ENCODE results near the gene ZEB1.
"Not testable (repeated sequence)": the region's sequence is repeated elsewhere in the genome, so short reads cannot be mapped to it uniquely, and the experiment has no call there.

ZEB1 gene

DNA sequence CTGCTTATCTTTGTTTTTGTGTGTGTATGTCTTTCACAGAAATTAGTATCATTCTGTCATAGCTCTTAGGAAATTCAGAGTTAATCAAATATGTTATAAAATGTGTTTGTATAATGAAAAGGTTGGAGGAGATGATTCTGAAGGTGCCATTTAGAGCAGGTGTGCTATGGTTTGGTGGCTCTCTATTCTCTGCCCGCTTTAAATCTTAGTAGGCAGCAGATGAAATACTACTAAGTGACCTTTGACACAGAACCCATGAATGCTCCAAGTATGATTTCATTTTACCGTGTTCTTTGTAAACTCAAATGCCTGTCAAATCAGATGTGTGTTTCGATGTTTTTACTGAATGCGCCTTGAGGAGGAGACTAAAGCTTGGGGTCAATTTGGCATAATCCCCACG is 24.5 kb downstream of the ZEB1 start:
- 93% methylated on average over 5 of the region's 5 CpGs for WGBS, 2 experiments
- Histone ChIP-seq H3K4me1 (ENCODE audit: control insufficient read depth, insufficient read depth, low read length) (no peaks in the 10 kb centered on the region), H3K27ac (ENCODE audit: insufficient read depth, low read depth, low read length, poor library complexity, severe bottlenecking) (no peak overlapping the region), H3K9me3 (ENCODE audit: control insufficient read depth, low read length) (no peaks in the 10 kb centered on the region), H3K36me3 (ENCODE audit: control insufficient read depth, insufficient read depth, low read length) (no peaks in the 10 kb centered on the region), H3K4me3 (ENCODE audit: insufficient read depth, low read depth, low read length) (no peak overlapping the region), H3K27me3 (ENCODE audit: control insufficient read depth, insufficient read depth, low read length, poor library complexity, severe bottlenecking) (no peaks in the 10 kb centered on the region)

DNA sequence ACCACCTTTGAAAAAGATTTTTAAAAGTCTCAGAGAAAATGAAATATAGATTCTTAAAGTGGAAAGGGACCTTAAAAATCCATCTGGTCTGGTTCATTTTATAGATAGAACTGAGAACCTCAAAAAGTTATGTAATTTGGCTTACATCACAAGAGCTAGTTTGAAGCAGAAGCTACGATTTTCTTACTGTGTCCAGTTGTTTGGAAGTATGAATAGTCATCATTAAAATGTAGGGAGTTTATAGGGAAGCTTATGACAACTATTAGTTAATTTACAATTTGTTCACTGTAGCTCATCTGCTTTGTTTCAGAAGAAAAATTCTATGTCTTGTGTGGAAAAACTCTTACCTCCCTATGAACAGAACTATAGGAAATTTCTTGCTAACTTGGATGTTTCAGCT is 26.9 kb downstream of the ZEB1 start:
- no peak overlapping the region for H3K27ac ChIP-seq (ENCODE audit: insufficient read depth, low read depth, low read length, poor library complexity, severe bottlenecking)
- H3K4me3 ChIP-seq (ENCODE audit: insufficient read depth, low read depth, low read length) = no peak overlapping the region
- no peaks in the 10 kb centered on the region for H3K27me3 ChIP-seq (ENCODE audit: control insufficient read depth, insufficient read depth, low read length, poor library complexity, severe bottlenecking)
- no peaks in the 10 kb centered on the region for H3K9me3 ChIP-seq (ENCODE audit: control insufficient read depth, low read length)
- WGBS, 2 experiments = 75 to 92% methylated on average over 1 of the region's 1 CpG
- H3K4me1 ChIP-seq (ENCODE audit: control insufficient read depth, insufficient read depth, low read length) = no peaks in the 10 kb centered on the region
- H3K36me3 ChIP-seq (ENCODE audit: control insufficient read depth, insufficient read depth, low read length) = no peaks in the 10 kb centered on the region

GRCh38 chr10:31346953-31347352 is 27.9 kb downstream of the ZEB1 start:
- Histone ChIP-seq H3K4me1 (ENCODE audit: control insufficient read depth, insufficient read depth, low read length) (no peaks in the 10 kb centered on the region), H3K27me3 (ENCODE audit: control insufficient read depth, insufficient read depth, low read length, poor library complexity, severe bottlenecking) (no peaks in the 10 kb centered on the region), H3K36me3 (ENCODE audit: control insufficient read depth, insufficient read depth, low read length) (no peaks in the 10 kb centered on the region), H3K27ac (ENCODE audit: insufficient read depth, low read depth, low read length, poor library complexity, severe bottlenecking) (no peak overlapping the region), H3K9me3 (ENCODE audit: control insufficient read depth, low read length) (no peaks in the 10 kb centered on the region), H3K4me3 (ENCODE audit: insufficient read depth, low read depth, low read length) (no peak overlapping the region)
- 100% methylated on average over 1 of the region's 1 CpG; no CpG with 5 or more reads in 1 of the 2 experiments for WGBS, 2 experiments

- Histone ChIP-seq H3K36me3 (ENCODE audit: control insufficient read depth, insufficient read depth, low read length) (no peaks in the 10 kb centered on the region), H3K27me3 (ENCODE audit: control insufficient read depth, insufficient read depth, low read length, poor library complexity, severe bottlenecking) (no peaks in the 10 kb centered on the region), H3K4me3 (ENCODE audit: insufficient read depth, low read depth, low read length) (no peak overlapping the region), H3K9me3 (ENCODE audit: control insufficient read depth, low read length) (no peaks in the 10 kb centered on the region), H3K4me1 (ENCODE audit: control insufficient read depth, insufficient read depth, low read length) (no peaks in the 10 kb centered on the region), H3K27ac (ENCODE audit: insufficient read depth, low read depth, low read length, poor library complexity, severe bottlenecking) (no peak overlapping the region)
Observed at GRCh38 chr10:31347705-31348104, 28.7 kb downstream of the ZEB1 start.

- H3K27ac ChIP-seq (ENCODE audit: insufficient read depth, low read depth, low read length, poor library complexity, severe bottlenecking) = no peak overlapping the region
- H3K36me3 ChIP-seq (ENCODE audit: control insufficient read depth, insufficient read depth, low read length) = no peaks in the 10 kb centered on the region
- H3K9me3 ChIP-seq (ENCODE audit: control insufficient read depth, low read length) = no peaks in the 10 kb centered on the region
- H3K27me3 ChIP-seq (ENCODE audit: control insufficient read depth, insufficient read depth, low read length, poor library complexity, severe bottlenecking) = no peaks in the 10 kb centered on the region
- no peaks in the 10 kb centered on the region for H3K4me1 ChIP-seq (ENCODE audit: control insufficient read depth, insufficient read depth, low read length)
- H3K4me3 ChIP-seq (ENCODE audit: insufficient read depth, low read depth, low read length) = no peak overlapping the region
- WGBS, 2 experiments = 94 to 100% methylated on average over 1 of the region's 1 CpG
Observed at GRCh38 chr10:31350891-31351290, 31.9 kb downstream of the ZEB1 start.

- no peaks in the 10 kb centered on the region for H3K9me3 ChIP-seq (ENCODE audit: control insufficient read depth, low read length)
- no peaks in the 10 kb centered on the region for H3K27me3 ChIP-seq (ENCODE audit: control insufficient read depth, insufficient read depth, low read length, poor library complexity, severe bottlenecking)
- no peaks in the 10 kb centered on the region for H3K36me3 ChIP-seq (ENCODE audit: control insufficient read depth, insufficient read depth, low read length)
- H3K27ac ChIP-seq (ENCODE audit: insufficient read depth, low read depth, low read length, poor library complexity, severe bottlenecking) = no peak overlapping the region
- no peaks in the 10 kb centered on the region for H3K4me1 ChIP-seq (ENCODE audit: control insufficient read depth, insufficient read depth, low read length)
- H3K4me3 ChIP-seq (ENCODE audit: insufficient read depth, low read depth, low read length) = no peak overlapping the region
- WGBS, 2 experiments = 88 to 95% methylated on average over 1 of the region's 2 CpGs
Observed at GRCh38 chr10:31352436-31353226, 33.6 kb downstream of the ZEB1 start.

DNA sequence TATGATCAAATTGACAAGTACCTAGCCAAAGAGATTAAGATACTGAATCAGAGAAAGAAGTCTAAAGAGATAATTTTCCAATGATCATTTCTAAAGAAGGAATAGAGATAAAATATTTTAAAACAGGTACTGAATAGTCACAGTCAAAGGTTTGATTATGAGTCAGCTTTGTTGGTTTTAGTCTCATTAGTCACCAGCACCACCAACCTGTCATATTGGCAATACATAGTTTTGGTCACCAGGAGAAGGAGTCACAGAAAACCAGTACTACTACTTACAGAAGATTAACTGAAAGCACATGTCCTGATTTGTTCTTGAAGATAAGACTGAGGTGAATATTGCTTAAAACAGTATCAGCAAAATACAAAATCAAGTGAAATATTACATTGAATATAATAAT is 34.6 kb downstream of the ZEB1 start:
- H3K9me3 ChIP-seq (ENCODE audit: control insufficient read depth, low read length) = no peaks in the 10 kb centered on the region
- H3K27ac ChIP-seq (ENCODE audit: insufficient read depth, low read depth, low read length, poor library complexity, severe bottlenecking) = no peak overlapping the region
- H3K4me3 ChIP-seq (ENCODE audit: insufficient read depth, low read depth, low read length) = no peak overlapping the region
- H3K36me3 ChIP-seq (ENCODE audit: control insufficient read depth, insufficient read depth, low read length) = no peaks in the 10 kb centered on the region
- no peaks in the 10 kb centered on the region for H3K4me1 ChIP-seq (ENCODE audit: control insufficient read depth, insufficient read depth, low read length)
- H3K27me3 ChIP-seq (ENCODE audit: control insufficient read depth, insufficient read depth, low read length, poor library complexity, severe bottlenecking) = no peaks in the 10 kb centered on the region

- Histone ChIP-seq H3K9me3 (ENCODE audit: control insufficient read depth, low read length) (no peaks in the 10 kb centered on the region), H3K36me3 (ENCODE audit: control insufficient read depth, insufficient read depth, low read length) (no peaks in the 10 kb centered on the region), H3K4me3 (ENCODE audit: insufficient read depth, low read depth, low read length) (no peak overlapping the region), H3K27me3 (ENCODE audit: control insufficient read depth, insufficient read depth, low read length, poor library complexity, severe bottlenecking) (no peaks in the 10 kb centered on the region), H3K27ac (ENCODE audit: insufficient read depth, low read depth, low read length, poor library complexity, severe bottlenecking) (no peak overlapping the region), H3K4me1 (ENCODE audit: control insufficient read depth, insufficient read depth, low read length) (no peaks in the 10 kb centered on the region)
- WGBS, 2 experiments = no CpG with 5 or more reads among the region's 1 CpG
Observed at GRCh38 chr10:31358688-31359330, 39.8 kb downstream of the ZEB1 start.

DNA sequence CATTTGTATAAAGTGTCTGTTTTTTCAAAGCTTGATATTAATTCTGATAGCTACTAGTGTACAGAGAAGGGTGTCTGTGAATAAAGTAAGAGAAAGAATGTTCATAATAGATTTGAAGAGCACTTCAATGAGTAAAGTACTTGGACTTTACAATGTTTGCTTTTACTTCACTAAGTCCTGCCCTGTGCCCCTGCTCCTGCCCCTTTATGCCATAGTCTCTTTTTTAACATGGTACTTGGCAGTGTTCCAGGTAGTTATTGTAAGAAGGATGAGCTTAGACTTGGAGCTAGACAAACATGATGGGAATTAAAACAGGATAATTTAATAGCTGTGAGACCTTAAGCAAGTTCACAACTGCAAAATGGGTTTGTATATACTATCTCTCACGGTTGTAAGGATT is 41.0 kb downstream of the ZEB1 start:
- Histone ChIP-seq H3K4me1 (ENCODE audit: control insufficient read depth, insufficient read depth, low read length) (no peaks in the 10 kb centered on the region), H3K36me3 (ENCODE audit: control insufficient read depth, insufficient read depth, low read length) (no peaks in the 10 kb centered on the region), H3K27me3 (ENCODE audit: control insufficient read depth, insufficient read depth, low read length, poor library complexity, severe bottlenecking) (no peaks in the 10 kb centered on the region), H3K27ac (ENCODE audit: insufficient read depth, low read depth, low read length, poor library complexity, severe bottlenecking) (no peak overlapping the region), H3K4me3 (ENCODE audit: insufficient read depth, low read depth, low read length) (no peak overlapping the region), H3K9me3 (ENCODE audit: control insufficient read depth, low read length) (no peaks in the 10 kb centered on the region)
- 88 to 100% methylated on average over 1 of the region's 1 CpG for WGBS, 2 experiments

DNA sequence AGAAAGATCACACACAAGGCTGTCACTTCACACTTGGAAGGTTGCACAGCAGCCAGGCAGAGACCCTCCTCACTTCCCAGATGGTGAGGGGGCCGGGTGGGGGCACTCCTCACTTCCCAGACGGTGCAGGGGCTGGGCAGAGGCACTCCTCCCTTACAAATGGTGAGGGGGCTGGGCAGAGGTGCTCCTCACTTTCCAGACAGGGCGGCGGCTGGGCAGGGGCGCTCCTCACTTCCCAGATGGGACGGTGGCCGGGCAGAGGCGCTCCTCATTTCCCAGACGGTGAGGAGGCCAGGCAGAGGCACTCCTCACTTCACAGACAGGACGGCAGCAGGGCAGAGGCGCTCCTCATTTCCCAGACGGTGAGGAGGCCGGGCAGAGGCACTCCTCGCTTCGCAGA is 42.5 kb downstream of the ZEB1 start:
- not testable (repeated sequence) for H3K36me3 ChIP-seq (ENCODE audit: control insufficient read depth, insufficient read depth, low read length)

More for the DNA sequence above, 42.5 kb downstream of the ZEB1 start:
- not testable (repeated sequence) for H3K4me3 ChIP-seq (ENCODE audit: insufficient read depth, low read depth, low read length); H3K9me3 ChIP-seq (ENCODE audit: control insufficient read depth, low read length); H3K27me3 ChIP-seq (ENCODE audit: control insufficient read depth, insufficient read depth, low read length, poor library complexity, severe bottlenecking); H3K27ac ChIP-seq (ENCODE audit: insufficient read depth, low read depth, low read length, poor library complexity, severe bottlenecking); H3K4me1 ChIP-seq (ENCODE audit: control insufficient read depth, insufficient read depth, low read length)
- WGBS, 2 experiments = 94 to 96% methylated on average over 15 of the region's 15 CpGs
